ENCODE data around the gene C1orf35.

- TF ChIP-seq CREB1 (CRISPR knock-in tag; IDR thresholded peaks at IDR 0.05; ENCODE audit: low read depth) (no peak), EZH2 (IDR thresholded peaks at IDR 0.05; ENCODE audit: low read depth, unreplicated experiment) (no peak), CTCF (conservative IDR thresholded peaks at IDR 0.05; ENCODE audit: low read depth in 2 of 2) (no peak), REST (IDR thresholded peaks at IDR 0.05; ENCODE audit: unreplicated experiment) (no peak), POLR2AphosphoS5 (IDR thresholded peaks at IDR 0.05; ENCODE audit: low read depth) (no peak), ZNF462 (CRISPR knock-in tag; IDR thresholded peaks at IDR 0.05) (no peak), ZNF331 (CRISPR knock-in tag; IDR thresholded peaks at IDR 0.05; ENCODE audit: low read depth) (no peak), JUNB (IDR thresholded peaks at IDR 0.05; ENCODE audit: unreplicated experiment) (no peak), ZNF114 (CRISPR knock-in tag; IDR thresholded peaks at IDR 0.05) (no peak), EZH2phosphoT487 (IDR thresholded peaks at IDR 0.05; ENCODE audit: unreplicated experiment) (no peak), NANOG (IDR thresholded peaks at IDR 0.05; ENCODE audit: borderline replicate concordance) (no peak), STAT1 (IDR thresholded peaks at IDR 0.05; ENCODE audit: unreplicated experiment) (no peak)
Measured at GRCh38 chr1:228106800-228107054, 3.6 kb upstream of the C1orf35 start.
